Posterior vena cava (tissue), 2 donors: ENCODE measurements around the gene ZNF451. TPM values are rescaled to one million over a fixed set of nuclear protein-coding genes. Genes with fewer than 3 reads are reported as not detected.
"Not testable (repeated sequence)": the region's sequence is repeated elsewhere in the genome, so short reads cannot be mapped to it uniquely, and the experiment has no call there.

ENCODE experiments used
- DNase-seq: peaks from one replicate; pipeline ENCODE4 v3.0.0-alpha.2; 2020; ENCODE audit warnings: low spot score
- intact Hi-C, 2 donors: fragments of 100-400 bp; cut with DNase I; formaldehyde crosslinking; loops; one replicate each; pipeline versions ENCODE4 v1.14.1 to v1.14.2; 2022 to 2023
- total RNA-seq, 2 donors: library from RNA; stranded (reverse); fragmentation: NEBNext Ultra II Directional; extraction: Animal tissue kit (Norgen Biotek cat#: 25700); gene quantifications; one replicate each; pipeline ENCODE4 v1.2.1, GENCODE V29; 2021
- donor health status: DM: yes; HTN: yes; CAD: no.
- donor health status: DM: yes; HTN: yes; CAD: no.

The ZNF451 gene
- total RNA-seq, 2 donors from 2014 or later = 45.0 to 50.5 TPM

DNA sequence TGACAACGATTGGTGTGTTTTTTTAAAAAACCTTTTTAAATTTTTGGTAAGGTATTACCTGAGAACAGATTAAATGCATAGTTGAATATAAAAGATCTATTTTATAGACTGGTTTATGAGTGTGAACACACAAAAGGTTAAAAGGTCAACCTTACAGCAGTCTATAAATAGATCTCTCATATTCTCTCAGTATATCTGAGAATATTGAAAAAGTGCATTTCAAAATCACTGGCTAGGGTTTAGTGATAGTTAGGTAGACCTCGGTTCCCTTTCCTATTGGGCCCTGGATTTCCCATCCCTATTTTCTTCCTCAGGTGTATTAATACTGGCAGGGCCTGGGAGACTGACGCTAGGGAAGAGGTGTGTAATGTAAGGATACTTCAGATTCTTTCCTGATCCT, 723 bp upstream of the ZNF451 start:
- DNase-seq = no peak
- intact Hi-C loops = no loop called here

DNA sequence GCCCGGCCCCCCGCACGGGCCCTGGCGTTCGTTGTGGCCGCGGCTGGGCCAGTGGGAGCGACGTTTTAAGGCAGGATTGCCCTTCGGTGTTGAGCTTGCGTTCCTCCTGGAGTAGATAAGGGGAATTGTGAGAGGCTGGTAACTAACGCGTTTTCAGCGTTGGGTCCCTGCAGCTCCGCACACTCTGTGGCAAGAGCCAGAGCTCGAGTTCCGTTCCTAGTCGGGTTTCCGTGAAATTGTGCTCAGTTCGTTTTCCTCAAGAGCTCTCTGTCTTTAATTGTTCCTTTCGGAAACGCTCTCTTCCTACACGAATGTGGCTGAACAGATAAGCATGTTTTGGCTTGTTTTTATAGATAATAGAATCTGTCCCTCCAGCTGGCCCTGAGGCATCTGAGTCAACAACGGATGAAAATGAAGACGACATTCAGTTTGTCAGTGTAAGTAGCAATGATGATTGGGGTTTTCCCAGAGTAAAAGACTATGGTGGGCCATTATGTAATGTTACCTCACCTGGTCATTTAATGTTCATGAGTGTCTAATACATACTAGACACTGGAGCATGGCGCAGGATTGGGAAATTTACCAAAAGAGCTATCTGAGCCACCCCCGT, 575 bp downstream of the ZNF451 start:
- DNase-seq, intact Hi-C loops: not testable (repeated sequence)

DNA sequence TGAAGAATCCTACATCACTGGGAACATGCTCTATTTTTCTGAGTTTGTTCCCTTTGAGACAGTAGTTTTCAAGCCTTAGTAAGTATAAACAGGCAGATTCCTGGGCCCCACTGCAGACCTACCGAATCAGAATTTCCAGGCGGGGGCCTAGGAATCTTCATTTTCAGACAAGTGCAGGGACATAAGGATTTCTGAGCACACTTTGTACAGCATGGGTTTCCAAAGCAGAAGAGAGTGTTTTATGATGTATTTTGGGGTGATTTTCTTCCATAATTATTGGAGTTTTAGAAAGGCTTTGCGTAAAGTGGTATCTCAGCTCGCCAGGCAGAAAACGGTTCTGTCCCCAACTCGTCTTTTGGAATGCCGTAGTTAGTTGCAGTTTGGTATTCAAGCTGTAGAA, 1.4 kb downstream of the ZNF451 start:
- DNase-seq, intact Hi-C loops: not testable (repeated sequence)

DNA sequence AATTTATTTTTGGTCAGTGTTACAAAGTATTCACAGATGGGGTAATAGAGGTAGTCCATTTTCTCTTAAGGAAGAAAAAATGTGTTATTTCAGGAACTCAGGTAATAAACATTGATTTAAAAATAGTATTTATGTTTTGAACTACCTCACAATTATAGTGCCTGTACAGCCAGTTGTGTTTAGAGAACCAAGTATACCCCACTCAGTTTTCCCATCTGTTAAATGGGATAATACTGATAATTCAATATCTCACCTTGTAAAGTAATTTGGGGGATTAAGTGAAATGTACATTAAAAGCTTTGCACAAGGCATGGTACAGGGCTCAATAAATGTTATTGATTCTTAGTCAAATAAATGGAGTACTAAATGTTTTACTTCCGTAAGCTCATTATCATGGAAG, 4.7 kb downstream of the ZNF451 start:
- intact Hi-C loops = no loop called here
- DNase-seq = no peak

DNA sequence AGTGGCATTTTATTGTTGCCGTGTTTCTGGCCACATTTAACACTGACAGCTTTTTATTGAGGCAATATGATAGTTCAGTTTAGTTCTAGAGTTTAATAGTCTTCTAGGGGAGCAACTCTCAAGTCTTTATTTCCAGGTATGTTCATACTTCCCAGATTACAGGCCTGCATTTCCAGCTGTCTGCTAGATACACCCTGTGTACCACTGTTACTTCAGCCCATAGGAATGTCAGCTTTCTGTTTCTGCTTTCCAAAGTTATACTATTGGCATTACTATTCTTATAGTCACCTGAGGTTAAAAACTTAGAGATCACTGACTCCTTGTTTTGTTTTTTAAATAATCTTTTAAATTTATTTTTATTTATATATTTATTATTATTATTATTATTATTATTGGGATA, 7.6 kb downstream of the ZNF451 start:
- DNase-seq = no peak
- intact Hi-C loops = no loop called here

DNA sequence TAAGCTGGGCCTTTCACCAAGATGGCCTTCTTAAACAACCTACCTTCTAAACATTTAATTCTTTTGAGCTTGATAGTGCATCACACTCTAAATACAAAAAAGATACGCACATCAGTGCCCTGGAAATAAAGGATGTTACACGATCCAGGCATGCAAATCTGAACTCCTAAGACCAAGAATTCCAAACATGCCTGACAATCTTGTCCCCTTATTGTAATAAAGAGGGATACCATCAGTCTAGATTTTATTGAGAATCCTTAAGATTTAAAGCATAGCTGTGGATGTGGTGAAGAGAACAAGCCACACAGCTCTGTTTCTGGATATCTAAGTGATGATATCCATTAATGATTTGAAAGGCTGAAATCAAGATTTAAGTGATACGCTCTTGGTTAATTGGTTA, 13.0 kb downstream of the ZNF451 start:
- intact Hi-C loops = no loop called here
- no peak for DNase-seq

DNA sequence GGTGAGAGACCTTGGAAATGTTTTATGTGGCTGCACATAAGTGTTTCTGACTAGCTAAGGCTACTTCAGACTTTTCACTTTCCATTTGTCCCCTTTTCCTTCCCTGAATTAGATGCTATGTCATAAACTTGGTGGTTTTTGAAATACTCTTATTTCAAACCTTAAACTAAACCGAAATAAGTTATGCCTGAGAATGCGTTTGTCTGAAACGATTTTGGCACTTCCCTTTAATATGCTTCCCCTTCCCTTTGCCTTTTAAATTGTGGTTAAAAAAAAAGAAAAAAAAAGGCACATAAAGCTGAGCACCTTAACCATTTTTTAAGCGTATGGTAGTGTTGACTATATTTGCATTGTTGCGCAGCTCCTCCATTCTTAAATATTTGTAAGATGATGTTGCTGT, 14.3 kb downstream of the ZNF451 start:
- no peak for DNase-seq
- intact Hi-C loops = no loop called here

DNA sequence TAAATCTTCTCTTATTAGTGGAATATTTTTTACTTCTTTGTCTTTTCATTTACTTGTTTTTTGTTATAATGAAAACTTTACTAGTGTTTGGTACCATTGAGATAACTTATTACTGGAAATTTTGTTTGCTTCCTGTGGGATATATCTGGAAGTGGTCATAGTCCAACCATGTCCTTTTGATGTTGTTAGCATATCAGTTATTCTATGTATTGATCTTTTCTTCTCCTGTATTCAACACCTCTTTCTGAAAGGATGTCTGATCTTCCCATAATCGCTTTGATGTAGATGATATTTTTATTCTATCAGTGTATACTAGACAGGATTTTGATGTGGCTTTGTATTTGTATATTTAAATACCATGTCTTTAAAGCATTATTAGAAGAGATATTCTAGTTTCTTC, 17.0 kb downstream of the ZNF451 start:
- intact Hi-C loops = no loop called here
- no peak for DNase-seq

DNA sequence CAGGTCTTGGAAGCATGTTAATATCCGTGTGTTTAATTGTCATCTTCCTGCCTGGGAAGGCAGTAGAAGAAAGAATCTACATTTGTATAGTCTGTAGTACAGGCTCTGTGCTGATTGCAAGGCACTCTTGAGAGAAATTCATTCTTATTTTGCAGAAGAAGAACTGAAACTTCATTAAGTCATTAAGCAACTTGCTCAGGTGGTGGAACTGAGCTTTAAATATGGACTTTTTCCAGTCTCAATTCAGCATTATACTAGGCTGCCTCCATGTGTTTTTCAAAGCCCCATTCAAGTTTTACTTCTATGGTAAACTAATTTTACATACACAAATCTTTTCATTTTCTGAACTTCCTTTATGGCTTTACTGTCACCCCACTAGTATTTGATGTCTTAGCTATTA, 18.7 kb downstream of the ZNF451 start:
- intact Hi-C loops = no loop called here
- DNase-seq = no peak

DNA sequence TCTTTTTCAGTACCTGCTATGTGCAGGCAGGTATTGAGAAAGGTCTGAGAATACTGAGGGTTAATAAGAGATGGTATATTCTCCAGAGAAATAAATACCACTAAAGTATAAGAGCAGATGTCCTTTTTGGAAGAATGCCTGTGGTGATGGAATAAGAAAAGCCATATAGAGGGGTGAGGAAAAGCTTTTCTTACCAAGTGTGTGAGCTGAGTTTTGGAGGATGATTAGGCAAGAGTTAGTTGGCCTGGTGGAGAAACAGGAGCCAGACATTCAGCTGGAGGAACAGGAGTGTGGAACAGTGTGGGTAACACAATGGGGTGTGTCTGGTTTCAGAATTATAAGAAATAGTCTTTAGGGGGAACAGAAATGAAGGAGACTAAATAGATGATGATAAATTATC, 19.9 kb downstream of the ZNF451 start:
- no peak for DNase-seq
- intact Hi-C loops = loop anchor here in 1 of 2 donors (10.0 kb wide), 1 partner anchor 765 kb away; no protein-coding TSS in a partner anchor

DNA sequence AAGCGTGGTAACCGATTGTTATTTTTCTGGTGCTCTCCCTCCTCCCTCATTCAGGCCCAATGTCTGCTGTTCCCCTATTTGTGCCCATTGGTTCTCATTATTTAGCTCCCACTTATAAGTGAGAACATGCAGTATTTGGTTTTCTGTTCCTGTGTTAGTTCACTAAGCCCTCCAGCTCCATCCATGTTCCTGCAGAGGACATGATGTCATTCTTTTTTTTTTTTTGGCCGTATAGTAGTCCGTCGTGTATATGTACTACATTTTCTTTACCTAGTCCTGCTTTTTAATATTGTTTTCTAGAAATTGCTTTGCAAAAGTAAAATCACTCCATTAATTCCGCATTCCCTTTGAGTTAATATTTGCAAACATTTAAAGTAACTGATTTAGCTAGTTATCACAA, 23.1 kb downstream of the ZNF451 start:
- intact Hi-C loops = loop anchor here in 1 of 2 donors (10.0 kb wide), 1 partner anchor 768 kb away; no protein-coding TSS in a partner anchor
- no peak for DNase-seq

DNA sequence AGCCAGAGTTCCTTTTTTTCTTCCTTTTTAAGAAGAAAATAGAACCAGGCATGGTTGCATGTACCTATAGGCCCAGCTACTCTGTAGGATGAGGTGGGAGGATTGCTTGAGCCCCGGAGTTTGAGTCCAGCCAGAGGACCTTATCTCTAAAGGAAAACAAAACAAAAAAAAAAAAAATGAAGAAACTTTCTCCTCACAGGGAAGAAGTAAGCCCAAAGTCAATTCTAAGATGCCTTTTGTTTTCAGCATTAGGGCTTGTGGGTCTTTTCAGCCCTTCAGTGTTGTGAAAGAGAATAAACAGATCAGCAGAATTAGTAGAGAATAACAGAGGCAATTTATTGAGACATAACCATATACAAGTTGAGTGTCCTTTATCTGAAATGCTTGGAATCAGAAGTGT, 26.8 kb downstream of the ZNF451 start:
- no peak for DNase-seq
- intact Hi-C loops = loop anchor here in 1 of 2 donors (10.0 kb wide), 1 partner anchor 772 kb away; no protein-coding TSS in a partner anchor

DNA sequence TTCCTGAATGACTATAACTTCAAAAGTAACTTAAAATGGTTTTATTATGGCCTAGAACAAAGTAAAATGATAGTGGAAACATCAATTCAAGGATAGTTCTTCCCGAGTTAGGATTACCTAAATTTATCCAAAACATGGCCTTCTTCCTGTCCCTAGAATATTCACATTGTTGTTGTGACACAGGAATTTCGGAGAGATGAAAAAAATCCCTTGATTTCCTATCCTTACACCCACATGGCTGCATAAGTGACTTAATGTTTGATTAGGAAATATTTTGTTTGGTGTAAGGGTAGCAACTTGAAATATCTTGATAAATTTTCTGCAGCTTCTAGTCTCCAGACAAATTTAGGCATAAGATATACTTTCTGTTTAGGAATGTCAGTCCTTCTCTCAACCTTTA, 27.8 kb downstream of the ZNF451 start:
- DNase-seq = no peak
- intact Hi-C loops = loop anchor here in 1 of 2 donors (10.0 kb wide), 1 partner anchor 773 kb away; no protein-coding TSS in a partner anchor

DNA sequence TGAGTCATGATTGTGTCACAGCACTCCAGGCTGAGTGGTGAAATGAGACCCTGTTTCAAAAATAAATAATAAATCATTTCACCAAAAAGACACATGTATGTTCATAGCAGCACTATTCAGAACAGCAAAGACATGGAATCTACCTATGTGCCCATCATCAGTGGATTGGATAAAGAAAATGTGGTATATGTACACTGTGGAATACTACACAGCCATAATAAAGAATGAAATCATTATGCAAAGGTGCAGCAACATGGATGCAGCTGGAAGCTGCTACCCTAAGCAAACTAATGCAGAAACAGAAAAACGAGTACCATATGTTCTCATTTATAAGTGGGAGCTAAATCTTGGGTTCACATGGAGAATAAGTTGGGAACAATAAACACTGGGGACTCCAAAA, 33.1 kb downstream of the ZNF451 start:
- intact Hi-C loops = no loop called here
- DNase-seq = no peak

DNA sequence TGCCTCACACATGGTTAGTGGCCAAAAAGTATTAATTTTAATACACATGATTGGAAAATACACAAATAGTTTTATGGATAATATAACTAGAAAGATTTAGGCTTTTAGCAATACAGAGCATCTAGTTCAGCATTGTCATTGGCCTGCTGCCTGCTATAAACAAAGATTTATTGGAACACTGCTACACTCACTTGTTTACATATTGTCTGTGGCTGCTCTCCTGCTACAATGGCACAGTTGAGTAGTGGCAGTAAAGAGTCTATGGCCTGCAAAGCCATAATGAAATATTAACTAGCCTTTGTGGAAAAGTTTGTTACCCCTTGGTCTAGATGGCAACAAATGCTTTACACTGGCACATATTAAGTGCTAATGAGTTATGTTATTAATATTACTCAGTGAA, 37.8 kb downstream of the ZNF451 start:
- DNase-seq = no peak
- intact Hi-C loops = no loop called here

DNA sequence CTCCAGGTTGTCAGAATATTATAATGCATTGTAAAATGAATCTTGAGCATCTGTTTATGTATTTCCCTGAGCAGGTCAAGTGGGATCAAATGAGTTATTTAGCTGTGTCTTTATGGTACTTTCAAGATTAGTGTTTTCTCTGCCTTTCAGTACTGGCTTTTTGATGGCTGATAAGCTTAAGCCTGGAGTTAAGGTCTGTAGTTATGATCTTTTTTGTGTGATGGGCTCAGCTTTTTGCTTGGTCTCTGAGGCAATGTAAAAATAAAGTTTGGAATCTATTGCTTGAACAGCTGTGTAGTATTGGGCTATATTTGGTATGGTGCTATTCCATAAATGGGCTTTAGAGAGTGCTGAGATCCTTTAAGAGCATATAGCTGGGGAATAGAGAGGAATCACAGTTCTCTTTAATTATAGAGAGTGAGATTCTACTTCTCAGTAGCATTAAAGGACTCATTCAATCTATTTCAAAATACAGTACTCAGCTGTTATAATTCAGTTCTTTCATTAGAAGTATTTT, 40.7 kb downstream of the ZNF451 start:
- DNase-seq = no peak
- intact Hi-C loops = no loop called here

DNA sequence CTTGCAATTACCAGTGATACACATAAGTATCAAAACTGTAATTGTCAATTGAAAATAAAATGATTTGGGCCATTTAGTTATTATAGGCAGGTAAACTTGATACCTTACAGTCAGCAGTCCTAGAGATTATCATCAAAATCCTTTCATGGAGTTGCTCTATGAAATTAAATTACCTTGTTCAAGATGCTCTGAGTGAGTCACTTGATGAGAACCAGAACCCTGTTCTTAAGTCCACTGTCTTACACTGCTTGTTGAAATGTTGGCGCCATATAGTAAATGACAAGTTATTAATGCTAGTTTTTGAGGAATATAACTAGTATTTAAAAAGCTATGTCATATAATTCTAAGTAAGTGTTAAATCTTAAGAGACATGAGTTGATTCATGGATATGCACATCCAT, 45.0 kb downstream of the ZNF451 start:
- no peak for DNase-seq

DNA sequence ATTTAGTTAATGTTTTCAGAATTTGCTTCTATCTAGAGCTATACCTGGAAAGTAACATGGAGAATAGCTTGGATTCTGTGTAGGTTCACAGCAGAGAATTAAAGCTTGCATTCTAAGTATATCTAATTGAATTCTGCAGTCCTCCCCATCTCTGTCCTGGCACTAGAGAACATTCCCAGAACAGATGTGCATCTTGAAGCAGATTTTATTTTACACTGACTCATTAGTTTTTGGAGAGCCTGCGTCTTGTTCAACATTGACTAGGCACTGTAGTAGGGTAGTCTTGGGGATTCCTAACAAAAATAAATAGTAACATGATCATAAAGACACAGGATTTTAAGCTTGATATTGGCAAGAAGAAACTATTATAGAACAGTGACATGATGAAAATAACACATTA, 45.9 kb downstream of the ZNF451 start:
- intact Hi-C loops = no loop called here
- no peak for DNase-seq

More for the DNA sequence above, 45.0 kb downstream of the ZNF451 start:
- intact Hi-C loops = no loop called here

DNA sequence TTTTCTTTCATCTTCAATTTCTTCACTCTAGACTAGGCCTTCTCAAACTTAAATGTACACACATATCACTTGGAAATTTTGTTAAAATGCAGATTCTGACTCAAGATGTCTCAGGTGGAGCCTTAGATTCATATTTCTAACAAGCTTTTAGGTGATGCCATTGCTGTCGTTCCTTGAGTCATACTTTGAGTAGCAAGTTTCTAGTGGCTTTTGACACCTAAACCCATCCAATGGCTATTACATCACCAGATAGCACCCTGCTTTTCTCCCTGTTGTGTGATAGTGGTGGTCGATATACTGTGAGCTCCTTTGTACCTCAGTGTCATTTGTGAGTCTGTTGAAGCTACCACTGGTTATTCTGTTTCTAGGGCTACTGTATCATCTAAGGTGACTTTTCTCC, 47.4 kb downstream of the ZNF451 start:
- no peak for DNase-seq
- intact Hi-C loops = no loop called here

DNA sequence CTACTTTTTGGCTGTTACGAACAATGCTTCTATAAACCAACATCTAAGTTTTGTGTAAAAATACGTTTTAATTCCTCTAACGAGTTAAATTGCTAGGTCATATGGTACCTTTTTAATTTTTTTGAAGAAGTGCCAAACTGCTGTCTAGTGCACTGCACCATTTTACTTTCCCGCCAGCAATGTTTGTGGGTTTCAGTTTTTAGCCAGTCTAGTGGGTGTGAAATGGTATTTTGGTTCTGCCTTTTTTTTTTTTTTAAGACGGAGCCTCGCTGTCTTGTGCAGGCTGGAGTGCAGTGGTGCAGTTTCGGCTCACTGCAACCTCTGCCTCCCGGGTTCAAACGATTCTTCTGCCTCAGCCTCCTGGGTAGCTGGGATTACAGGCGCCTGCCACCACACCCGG, 48.0 kb downstream of the ZNF451 start:
- intact Hi-C loops = no loop called here
- no peak for DNase-seq

DNA sequence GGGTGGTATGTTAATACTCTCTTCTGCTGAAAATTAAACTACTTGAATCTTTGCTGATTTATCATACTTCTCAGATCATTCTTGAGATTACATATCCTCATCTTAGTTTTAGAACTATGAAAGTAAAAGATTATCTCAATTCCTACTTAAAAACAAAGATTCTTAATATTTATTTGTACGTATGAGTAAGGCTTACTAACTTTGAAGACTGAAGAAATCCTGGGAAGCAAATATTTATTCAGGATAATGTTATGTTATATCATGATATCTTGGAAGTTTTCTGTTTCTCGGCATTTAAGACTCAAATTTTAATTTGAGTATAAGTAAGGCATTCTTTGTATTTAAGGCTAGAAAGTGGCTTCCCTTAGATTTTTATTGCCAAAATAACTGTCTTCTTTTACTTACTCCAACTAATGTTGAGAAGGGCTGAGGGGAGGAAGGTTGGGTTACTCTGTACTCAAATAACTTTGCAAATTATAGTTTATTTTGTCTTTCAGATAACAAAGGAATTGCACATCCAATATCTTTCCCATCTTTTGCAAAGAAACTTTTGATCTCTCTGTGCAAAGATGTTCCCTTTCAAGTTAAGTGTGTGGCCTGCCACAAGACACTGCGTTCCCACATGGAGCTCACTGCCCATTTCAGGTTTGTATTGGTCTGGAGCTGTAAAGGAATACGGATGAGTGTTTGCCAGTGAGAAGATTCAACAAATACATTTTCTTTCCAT, 51.6 kb downstream of the ZNF451 start:
- no peak for DNase-seq
- intact Hi-C loops = no loop called here
